Peyer's patch (tissue), 4 donors: ENCODE results near the gene STAG3. TPM values are rescaled to one million over a fixed set of nuclear protein-coding genes. Genes with fewer than 3 reads are reported as not detected.
"Not testable (repeated sequence)": the region's sequence is repeated elsewhere in the genome, so short reads cannot be mapped to it uniquely, and the experiment has no call there.

Experiments used
- DNase-seq, 3 donors: peaks; one replicate each; pipeline ENCODE4 v3.0.0-alpha.2; 2017 to 2019
- H3K27ac ChIP-seq, 4 donors: fragments of 200-600 bp; sonication (generic); one replicate each; pipeline ENCODE4 v1.5.1; 2016 to 2019
- H3K27me3 ChIP-seq, 2 donors: fragments of 200-600 bp; sonication (generic); one replicate each; pipeline ENCODE4 v1.5.1; 2019
- H3K36me3 ChIP-seq, 3 donors: fragments of 200-600 bp; sonication (generic); one replicate each; pipeline ENCODE4 v1.5.1; 2016 to 2019
- H3K4me1 ChIP-seq, 4 donors: fragments of 200-600 bp; sonication (generic); one replicate each; pipeline ENCODE4 v1.5.1; 2016 to 2019
- H3K4me3 ChIP-seq, 4 donors: fragments of 200-600 bp; sonication (generic); 1 replicate in 3 of 4; 2 replicates in 1 of 4; pipeline ENCODE4 v1.5.1; 2016 to 2019; ENCODE audit warnings: mild to moderate bottlenecking in 1 of 4
- H3K9me3 ChIP-seq, 4 donors: fragments of 200-600 bp; sonication (generic); one replicate each; pipeline ENCODE4 v1.5.1; 2016 to 2019; ENCODE audit warnings: mild to moderate bottlenecking in 1 of 4
- POLR2A ChIP-seq, 2 donors: fragments of 450-650 bp; IDR thresholded peaks; one replicate each; pipeline ENCODE4 v1.5.1; 2017; ENCODE audit warnings: antibody characterized with exemption in 2 of 2, mild to moderate bottlenecking in 2 of 2, moderate library complexity in 2 of 2
- total RNA-seq, 4 donors: library from RNA; depleted of rRNA; stranded (reverse); fragments of >200 nt; gene quantifications; one replicate each; pipeline ENCODE4 v1.1.0, GENCODE V29; 2016
- TF ChIP-seq, protein P1 (sequence below), 6 experiments: fragments of 450-650 bp in 4 of 6; fragments of 200-600 bp in 2 of 6; sonication (generic) in 1 of 6; IDR thresholded peaks; one replicate each; pipeline ENCODE4 v1.5.1; 2017 to 2019; ENCODE audit warnings: antibody characterized with exemption in 6 of 6, mild to moderate bottlenecking in 3 of 6, moderate library complexity in 1 of 6

The STAG3 gene
- total RNA-seq, 4 donors from 2014 or later, result 2.1 to 62.7 (median 3.5) TPM; not detected in 1

GRCh38 chr7:100190048-100190711 is 12.5 kb downstream of the STAG3 start:
- TF ChIP-seq, protein P1, sequence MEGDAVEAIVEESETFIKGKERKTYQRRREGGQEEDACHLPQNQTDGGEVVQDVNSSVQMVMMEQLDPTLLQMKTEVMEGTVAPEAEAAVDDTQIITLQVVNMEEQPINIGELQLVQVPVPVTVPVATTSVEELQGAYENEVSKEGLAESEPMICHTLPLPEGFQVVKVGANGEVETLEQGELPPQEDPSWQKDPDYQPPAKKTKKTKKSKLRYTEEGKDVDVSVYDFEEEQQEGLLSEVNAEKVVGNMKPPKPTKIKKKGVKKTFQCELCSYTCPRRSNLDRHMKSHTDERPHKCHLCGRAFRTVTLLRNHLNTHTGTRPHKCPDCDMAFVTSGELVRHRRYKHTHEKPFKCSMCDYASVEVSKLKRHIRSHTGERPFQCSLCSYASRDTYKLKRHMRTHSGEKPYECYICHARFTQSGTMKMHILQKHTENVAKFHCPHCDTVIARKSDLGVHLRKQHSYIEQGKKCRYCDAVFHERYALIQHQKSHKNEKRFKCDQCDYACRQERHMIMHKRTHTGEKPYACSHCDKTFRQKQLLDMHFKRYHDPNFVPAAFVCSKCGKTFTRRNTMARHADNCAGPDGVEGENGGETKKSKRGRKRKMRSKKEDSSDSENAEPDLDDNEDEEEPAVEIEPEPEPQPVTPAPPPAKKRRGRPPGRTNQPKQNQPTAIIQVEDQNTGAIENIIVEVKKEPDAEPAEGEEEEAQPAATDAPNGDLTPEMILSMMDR (IDR thresholded peaks at IDR 0.05), result peak in 5 of 6 experiments; percentile 51 to 61 (median 55)
- no peak for TF ChIP-seq POLR2A (IDR thresholded peaks at IDR 0.05)
- Histone ChIP-seq H3K36me3 (no peaks in the 10 kb centered on the region), H3K27ac (peak overlapping the region in 1 of 4 donors; percentile 40), H3K4me1 (no peaks in the 10 kb centered on the region), H3K27me3 (no peaks in the 10 kb centered on the region), H3K4me3 (no peak overlapping the region), H3K9me3 (no peaks in the 10 kb centered on the region)
- DNase-seq, result no peak

DNA sequence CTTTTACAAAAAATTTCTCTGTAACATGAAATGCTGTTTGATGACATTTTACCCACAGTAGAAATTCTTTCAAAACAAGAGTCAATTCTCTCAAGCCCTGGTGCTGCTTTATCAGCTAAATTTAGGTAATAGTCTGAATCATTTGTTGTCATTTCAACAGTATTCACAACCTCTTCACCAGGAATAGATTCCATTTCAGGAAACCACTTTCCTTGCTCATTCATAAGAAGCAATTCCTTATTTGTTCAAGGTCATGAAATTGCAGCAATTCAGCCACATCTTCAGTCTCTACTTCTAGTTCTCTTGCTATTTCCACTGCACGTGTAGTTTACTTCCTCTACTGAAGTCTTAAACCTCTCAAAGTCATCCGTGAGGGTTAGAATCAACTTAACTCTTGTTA is 14.1 kb downstream of the STAG3 start:
- no peak overlapping the region for H3K4me3 ChIP-seq
- no peaks in the 10 kb centered on the region for H3K9me3 ChIP-seq
- no peaks in the 10 kb centered on the region for H3K27me3 ChIP-seq
- no peak for DNase-seq
- H3K4me1 ChIP-seq, result no peaks in the 10 kb centered on the region
- H3K27ac ChIP-seq, result peak overlapping the region in 2 of 4 donors; percentile 13 to 73
- H3K36me3 ChIP-seq, result no peaks in the 10 kb centered on the region
- TF ChIP-seq POLR2A (IDR thresholded peaks at IDR 0.05), result no peak
- TF ChIP-seq, protein P1 (IDR thresholded peaks at IDR 0.05), result no peak

DNA sequence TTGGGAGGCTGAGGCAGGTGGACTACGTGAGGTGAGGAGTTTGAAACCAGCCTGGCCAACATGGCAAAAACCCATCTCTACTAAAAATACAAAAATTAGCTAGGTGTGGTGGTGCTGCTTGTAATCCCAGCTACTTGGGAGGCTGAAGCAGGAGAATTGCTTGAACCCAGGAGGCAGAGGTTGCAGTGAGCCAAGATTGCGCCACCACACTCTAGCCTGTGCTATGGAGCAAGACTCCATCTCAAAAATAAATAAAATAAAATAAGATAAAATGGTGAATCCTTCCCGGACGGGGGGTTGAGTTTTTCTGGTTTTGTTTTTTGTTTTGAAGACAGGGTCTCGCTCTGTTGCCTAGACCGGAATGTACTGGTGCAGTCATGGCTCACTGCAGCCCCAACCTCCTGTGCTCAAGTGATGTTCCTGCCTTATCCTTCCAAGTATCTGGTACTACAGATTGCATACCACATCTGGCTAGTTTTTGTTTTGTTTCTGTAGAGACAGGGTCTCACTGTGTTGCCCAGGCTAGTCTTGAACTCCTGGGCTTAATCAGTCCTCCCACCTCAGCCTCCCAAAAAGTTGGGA is 14.7 kb downstream of the STAG3 start:
- H3K27me3 ChIP-seq, H3K4me1 ChIP-seq, H3K36me3 ChIP-seq, H3K4me3 ChIP-seq, H3K9me3 ChIP-seq: not testable (repeated sequence)
- H3K27ac ChIP-seq, result peak overlapping the region in 2 of 4 donors; percentile 13 to 73
- DNase-seq, result peak in 2 of 3 donors; percentile 59 to 68

- no peak for DNase-seq
- Histone ChIP-seq H3K4me1 (no peaks in the 10 kb centered on the region), H3K4me3 (no peak overlapping the region), H3K27ac (peak overlapping the region in 1 of 4 donors; percentile 73), H3K36me3 (no peaks in the 10 kb centered on the region), H3K9me3 (no peaks in the 10 kb centered on the region), H3K27me3 (no peaks in the 10 kb centered on the region)
- TF ChIP-seq POLR2A (IDR thresholded peaks at IDR 0.05), result no peak
- TF ChIP-seq, protein P1 (IDR thresholded peaks at IDR 0.05), result no peak
Measured at GRCh38 chr7:100192969-100193368, 15.3 kb downstream of the STAG3 start.

DNA sequence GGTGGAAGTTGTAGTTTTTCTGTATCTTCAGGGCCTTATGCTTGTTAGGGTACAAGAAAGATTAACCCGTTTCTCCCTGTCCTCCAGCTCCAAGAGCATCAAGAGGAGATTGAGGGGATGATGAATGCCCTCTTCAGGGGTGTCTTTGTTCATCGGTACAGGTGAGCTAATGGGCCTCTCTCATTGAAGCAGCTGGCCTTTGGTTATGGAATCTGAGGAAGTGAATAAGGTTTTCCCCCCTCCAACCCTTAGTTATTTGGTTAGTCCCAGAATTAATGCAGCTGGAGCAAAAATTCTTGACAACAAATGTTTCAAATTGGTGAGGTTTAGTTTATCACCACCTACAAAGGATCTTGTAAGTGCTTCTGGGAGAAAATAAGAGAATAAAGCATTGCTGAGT is 17.5 kb downstream of the STAG3 start:
- DNase-seq, result no peak
- H3K9me3 ChIP-seq, result no peaks in the 10 kb centered on the region
- peak overlapping the region in 1 of 4 donors; percentile 55 for H3K27ac ChIP-seq
- no peak overlapping the region for H3K4me3 ChIP-seq
- no peaks in the 10 kb centered on the region for H3K27me3 ChIP-seq
- no peak for TF ChIP-seq POLR2A (IDR thresholded peaks at IDR 0.05)
- TF ChIP-seq, protein P1 (IDR thresholded peaks at IDR 0.05), result no peak
- H3K36me3 ChIP-seq, result no peaks in the 10 kb centered on the region
- no peaks in the 10 kb centered on the region for H3K4me1 ChIP-seq

- H3K27ac ChIP-seq, result peak overlapping the region in 1 of 4 donors; percentile 65
- not testable (repeated sequence) for H3K4me3 ChIP-seq, H3K9me3 ChIP-seq, H3K36me3 ChIP-seq, DNase-seq, H3K4me1 ChIP-seq, H3K27me3 ChIP-seq
Measured at GRCh38 chr7:100195901-100196322, 18.2 kb downstream of the STAG3 start.
